HL-60 (cell line): Measurements from ENCODE around the gene TMCC3.

Experiments
- DNase-seq, 2 experiments: peaks; one replicate each; pipeline ENCODE4 v3.0.0-alpha.2; 2010 to 2020; ENCODE audit warnings: low read depth in 1 of 2, low spot score in 1 of 2
- H3K27ac ChIP-seq: fragments of 250-450 bp; sonication (Bioruptor Pico); replicated peaks from 2 replicates; pipeline ENCODE4 v1.5.1; 2020; ENCODE audit warnings: mild to moderate bottlenecking, moderate library complexity
- H3K27me3 ChIP-seq: fragments of 250-450 bp; sonication (Bioruptor Pico); 2 replicates; pipeline ENCODE4 v1.5.1; 2021; ENCODE audit warnings: mild to moderate bottlenecking, moderate library complexity; ENCODE audit not compliant: insufficient read depth, poor library complexity, severe bottlenecking
- H3K4me3 ChIP-seq: replicated peaks from 2 replicates; pipeline ENCODE4 v1.5.1; 2011; ENCODE audit warnings: mild to moderate bottlenecking, control low read depth, low read length; ENCODE audit not compliant: insufficient read depth
- CTCF ChIP-seq: IDR thresholded peaks from one replicate; pipeline ENCODE4 v1.5.1; 2011; ENCODE audit warnings: low read length, control low read depth, inconsistent platforms; ENCODE audit not compliant: insufficient read depth
- GABPA ChIP-seq: IDR thresholded peaks from 2 replicates; pipeline ENCODE4 v1.6.1; 2012; ENCODE audit warnings: low read depth
- POLR2AphosphoS5 ChIP-seq: IDR thresholded peaks from 2 replicates; pipeline ENCODE4 v1.6.1; 2012; ENCODE audit warnings: low read depth
- REST ChIP-seq: IDR thresholded peaks from 2 replicates; pipeline ENCODE4 v1.6.1; 2012; ENCODE audit warnings: low read depth; ENCODE audit not compliant: insufficient replicate concordance
- SPI1 ChIP-seq: IDR thresholded peaks from 2 replicates; pipeline ENCODE4 v1.6.1; 2012; ENCODE audit warnings: low read depth, mild to moderate bottlenecking, borderline replicate concordance

The TMCC3 gene

GRCh38 chr12:94671917-94672316, 21.6 kb upstream of the TMCC3 start:
- DNase-seq: no peak
- H3K27ac ChIP-seq: no peak overlapping the region
- no peak overlapping the region for H3K4me3 ChIP-seq
- H3K27me3 ChIP-seq: no peaks in the 10 kb centered on the region
- TF ChIP-seq SPI1 (no peak), REST (no peak), CTCF (no peak), GABPA (no peak), POLR2AphosphoS5 (no peak)

GRCh38 chr12:94670898-94671297, 20.5 kb upstream of the TMCC3 start:
- H3K4me3 ChIP-seq: no peak overlapping the region
- no peak for TF ChIP-seq SPI1
- no peak for TF ChIP-seq POLR2AphosphoS5
- no peak for TF ChIP-seq GABPA
- TF ChIP-seq REST: no peak
- TF ChIP-seq CTCF: no peak
- no peaks in the 10 kb centered on the region for H3K27me3 ChIP-seq
- H3K27ac ChIP-seq: no peak overlapping the region
- DNase-seq: no peak

GRCh38 chr12:94670075-94670474, 19.7 kb upstream of the TMCC3 start:
- H3K4me3 ChIP-seq: no peak overlapping the region
- no peak for DNase-seq
- H3K27ac ChIP-seq: no peak overlapping the region
- H3K27me3 ChIP-seq: no peaks in the 10 kb centered on the region
- TF ChIP-seq GABPA (no peak), CTCF (no peak), POLR2AphosphoS5 (no peak), SPI1 (no peak), REST (no peak)
